Endothelial cell of umbilical vein (primary cell): ENCODE measurements around the gene CNTNAP4. TPM values are rescaled to one million over a fixed set of nuclear protein-coding genes. Genes with fewer than 3 reads are reported as not detected.

Experiments
- BruUV-seq: library from RNA; stranded (reverse); fragments of 400-500 nt; replicated peaks from 2 replicates; lab custom pipeline; 2021; lab: Mats Ljungman, UMichigan
- CTCF ChIA-PET: fragments of 300-600, 350-600 bp; sonication (Branson Sonifier 250); formaldehyde crosslinking; loops from one replicate; lab custom pipeline; 2021; ENCODE audit warnings: antibody characterized with exemption, inconsistent platforms; lab: Charles Lee
- POLR2A ChIA-PET: fragments of 300-600, 350-600 bp; sonication (Branson Sonifier 250); formaldehyde crosslinking; loops from one replicate; lab custom pipeline; 2021; ENCODE audit warnings: antibody characterized with exemption, inconsistent platforms; lab: Charles Lee
- DNase-seq: peaks from one replicate; pipeline ENCODE4 v3.0.0-alpha.2; 2011; ENCODE audit warnings: low read depth, low spot score
- FAIRE-seq: peaks from 2 replicates; lab custom pipeline; 2011; peaks lifted over from hg19 to GRCh38; lab: Jason Lieb, UNC
- H2AFZ ChIP-seq: 2 replicates; pipeline ENCODE4 v1.6.0; 2012; ENCODE audit warnings: low read depth, low read length, control low read depth, inconsistent platforms
- H3K27ac ChIP-seq: 2 replicates; pipeline ENCODE4 v1.5.1; 2011; ENCODE audit warnings: low read depth, mild to moderate bottlenecking, control low read depth, low read length, moderate library complexity; ENCODE audit not compliant: insufficient read depth
- H3K27me3 ChIP-seq, 2 experiments: 2 replicates each; pipeline versions ENCODE4 v1.6.0 to v1.6.1; 2011; ENCODE audit warnings: low read length in 2 of 2, mixed read lengths in 1 of 2; ENCODE audit not compliant: control insufficient read depth in 2 of 2, insufficient read depth in 2 of 2
- H3K36me3 ChIP-seq, 2 experiments: 2 replicates in 1 of 2; 3 replicates in 1 of 2; pipeline ENCODE4 v1.5.1; 2011; ENCODE audit warnings: low read length in 2 of 2, mild to moderate bottlenecking in 1 of 2, moderate library complexity in 1 of 2; ENCODE audit not compliant: control insufficient read depth in 2 of 2, insufficient read depth in 2 of 2; ENCODE audit errors: extremely low read depth in 1 of 2
- H3K4me1 ChIP-seq: 3 replicates; pipeline ENCODE4 v1.5.1; 2011; ENCODE audit warnings: mild to moderate bottlenecking, low read length; ENCODE audit not compliant: control insufficient read depth, insufficient read depth; ENCODE audit errors: extremely low read depth
- H3K4me2 ChIP-seq: 2 replicates; pipeline ENCODE4 v1.6.1; 2011; ENCODE audit warnings: low read length, control low read depth, mixed read lengths; ENCODE audit not compliant: insufficient read depth
- H3K4me3 ChIP-seq, 3 experiments: fragments of 200-600 bp in 1 of 3; sonication (generic), shearing (Covaris generic) in 1 of 3; replicated peaks in 1 of 3; 2 replicates each; pipeline ENCODE4 v1.5.1; 2011 to 2016; ENCODE audit warnings: control low read depth in 3 of 3, low read length in 3 of 3, mild to moderate bottlenecking in 2 of 3, inconsistent platforms in 1 of 3, low read depth in 1 of 3, moderate library complexity in 1 of 3; ENCODE audit not compliant: insufficient read depth in 1 of 3
- H3K79me2 ChIP-seq: 2 replicates; pipeline ENCODE4 v1.6.0; 2012; ENCODE audit warnings: low read length, inconsistent platforms; ENCODE audit not compliant: control insufficient read depth, insufficient read depth
- H3K9ac ChIP-seq: replicated peaks from 2 replicates; pipeline ENCODE3; 2011; ENCODE audit warnings: low read length, control low read depth; ENCODE audit not compliant: insufficient read depth; ENCODE audit errors: extremely low read depth
- H3K9me1 ChIP-seq: replicated peaks from 3 replicates; pipeline ENCODE4 v1.6.0; 2011; ENCODE audit warnings: mild to moderate bottlenecking, low read length; ENCODE audit not compliant: control insufficient read depth, insufficient read depth; ENCODE audit errors: extremely low read depth
- H3K9me3 ChIP-seq: replicated peaks from 2 replicates; pipeline ENCODE4 v1.5.1; 2012; ENCODE audit warnings: low read length, inconsistent platforms; ENCODE audit not compliant: control insufficient read depth, insufficient read depth
- H4K20me1 ChIP-seq: replicated peaks from 2 replicates; pipeline ENCODE3; 2011; ENCODE audit warnings: mild to moderate bottlenecking, low read length; ENCODE audit not compliant: control insufficient read depth, insufficient read depth; ENCODE audit errors: extremely low read depth
- CTCF ChIP-seq, 2 donors: IDR thresholded peaks; 1 replicate in 1 of 2; 2 replicates in 1 of 2; pipeline ENCODE4 v1.5.1; 2011; ENCODE audit warnings: low read length in 2 of 2, mild to moderate bottlenecking in 2 of 2, moderate library complexity in 2 of 2, control low read depth in 1 of 2, inconsistent platforms in 1 of 2, low read depth in 1 of 2; ENCODE audit not compliant: insufficient read depth in 1 of 2; ENCODE audit errors: extremely low read depth in 1 of 2
- EZH2 ChIP-seq: IDR thresholded peaks from 2 replicates; pipeline ENCODE4 v1.6.1; 2012; ENCODE audit warnings: borderline replicate concordance, low read depth, mild to moderate bottlenecking, moderate library complexity, low read length, inconsistent platforms; ENCODE audit not compliant: severe bottlenecking
- FOS ChIP-seq: IDR thresholded peaks from 2 replicates; pipeline ENCODE4 v1.6.1; 2011; ENCODE audit warnings: mild to moderate bottlenecking, low read length, moderate library complexity, borderline replicate concordance; ENCODE audit not compliant: insufficient read depth
- GATA2 ChIP-seq: IDR thresholded peaks from 2 replicates; pipeline ENCODE4 v1.7.0; 2011; ENCODE audit warnings: low read depth, mild to moderate bottlenecking, moderate library complexity, mixed read lengths, low read length; ENCODE audit not compliant: insufficient read length, insufficient read depth
- JUN ChIP-seq: IDR thresholded peaks from 2 replicates; pipeline ENCODE4 v1.6.1; 2011; ENCODE audit warnings: borderline replicate concordance, low read depth; ENCODE audit not compliant: insufficient read length, insufficient read depth
- MAX ChIP-seq: IDR thresholded peaks from 2 replicates; pipeline ENCODE4 v1.6.1; 2011; ENCODE audit not compliant: insufficient read depth, insufficient read length
- MYC ChIP-seq: IDR thresholded peaks from one replicate; pipeline ENCODE4 v1.6.1; 2011; ENCODE audit warnings: mild to moderate bottlenecking, low read depth, low read length
- POLR2A ChIP-seq: IDR thresholded peaks from 2 replicates; pipeline ENCODE4 v1.6.1; 2012; ENCODE audit warnings: low read depth, mild to moderate bottlenecking, control low read depth, low read length
- POLR2AphosphoS5 ChIP-seq: IDR thresholded peaks from 2 replicates; pipeline ENCODE4 v1.6.1; 2012; ENCODE audit warnings: low read depth, mild to moderate bottlenecking, control low read depth, low read length, moderate library complexity; ENCODE audit not compliant: insufficient read depth
- dilution Hi-C: fragments of 300-500 bp; cut with MboI; formaldehyde crosslinking; loops from one replicate; pipeline ENCODE4 v1.15.0; 2019; ENCODE audit warnings: low sequenced_read_pairs; ENCODE audit not compliant: extremely low pct_ligation_motif_present
- intact Hi-C: fragments of 100-400 bp; cut with micrococcal nuclease; formaldehyde crosslinking; loops from one replicate; pipeline ENCODE4 v1.10.0; 2022
- polyA plus RNA-seq, 4 experiments: library from polyadenylated mRNA; depleted of rRNA in 3 of 4; stranded (reverse) in 3 of 4; unstranded in 1 of 4; fragments of >200 nt; gene quantifications; 2 replicates each; pipeline versions ENCODE4 v1.2.1 to v1.2.3, GENCODE V29; 2011 to 2012; ENCODE audit warnings: missing spikeins in 1 of 4
- total RNA-seq: library from RNA; stranded (reverse); gene quantifications from 2 replicates; pipeline ENCODE4 v1.2.3, GENCODE V29; 2021

Gene CNTNAP4
- total and polyA plus RNA-seq, 2 donors (not counting 3 experiments of a cell fraction or from before 2014, with no cell fraction given), result not detected

GRCh38 chr16:76385601-76386230 lies 108.5 kb downstream of the CNTNAP4 start:
- intact Hi-C loops, result no loop called here
- no peak for FAIRE-seq
- dilution Hi-C loops, result no loop called here
- Histone ChIP-seq H3K9ac (no peak overlapping the region), H3K27ac (no peak overlapping the region), H3K4me2 (no peak overlapping the region), H3K4me1 (no peaks in the 10 kb centered on the region), H3K9me3 (no peaks in the 10 kb centered on the region), H2AFZ (no peak overlapping the region), H3K79me2 (no peaks in the 10 kb centered on the region), H4K20me1 (no peaks in the 10 kb centered on the region), H3K27me3 (no peaks in the 10 kb centered on the region), H3K4me3 (no peak overlapping the region), H3K36me3 (no peaks in the 10 kb centered on the region), H3K9me1 (no peaks in the 10 kb centered on the region)
- no TSS peak for BruUV-seq
- DNase-seq, result no peak
- TF ChIP-seq MYC (no peak), POLR2A (no peak), JUN (no peak), CTCF (IDR thresholded peaks at IDR 0.05; ENCODE audit: extremely low read depth in 1 of 2, insufficient read depth in 1 of 2, low read depth in 1 of 2, low read length in 2 of 2) (no peak), POLR2AphosphoS5 (no peak), GATA2 (no peak), MAX (no peak), EZH2 (no peak), FOS (no peak)
- ChIA-PET CTCF (no interaction called here), POLR2A (no interaction called here)
